SU-DHL-6 (cell line): ENCODE data around the gene RASGRF2.

Experiments used
- EZH2phosphoT487 ChIP-seq: fragments of 200-600 bp; sonication (generic), shearing (Covaris generic); conservative IDR thresholded peaks from 2 replicates; pipeline ENCODE4 v1.6.1; 2018; ENCODE audit warnings: mild to moderate bottlenecking, antibody characterized with exemption, low read length, moderate library complexity, mixed read lengths
- TF ChIP-seq, protein P1 (sequence below): fragments of 200-600 bp; sonication (generic); IDR thresholded peaks from one replicate; pipeline ENCODE4 v1.5.1; 2017; ENCODE audit warnings: antibody characterized with exemption, mild to moderate bottlenecking, low read length, moderate library complexity; ENCODE audit not compliant: insufficient read depth, poor library complexity, severe bottlenecking

DNA sequence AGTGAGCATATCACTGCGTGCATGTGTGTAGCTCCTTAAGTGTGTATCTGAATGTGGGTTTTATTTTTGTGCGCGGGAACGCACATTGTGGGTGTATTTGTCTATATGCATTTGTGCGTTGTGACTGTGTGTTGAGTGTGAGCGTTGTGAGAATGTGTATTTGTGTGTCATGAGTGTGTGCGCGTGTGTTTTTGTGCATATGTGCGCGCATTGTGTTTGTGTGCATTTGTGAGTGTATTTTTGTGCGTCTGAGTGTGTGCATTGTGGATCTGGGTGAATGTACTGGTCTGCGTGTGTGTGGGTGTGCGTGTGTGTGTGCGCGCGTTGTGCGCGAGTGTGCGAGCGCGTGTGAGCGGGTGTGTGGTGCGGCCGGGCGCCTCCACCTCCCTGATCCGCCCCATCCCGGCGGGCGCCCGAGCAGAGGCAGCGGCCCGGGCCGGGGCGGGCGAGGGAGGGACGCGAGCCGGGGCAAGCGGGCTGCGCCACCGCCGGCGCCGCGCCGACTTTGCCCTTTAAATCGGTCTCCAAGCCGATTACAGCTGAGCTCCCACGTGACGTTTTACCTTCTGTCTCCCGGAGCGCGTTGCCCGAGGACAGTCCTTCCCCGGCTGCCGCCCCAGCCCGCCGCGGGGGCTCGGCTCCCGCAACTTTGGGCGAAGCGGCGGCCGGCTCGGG, at the start of gene RASGRF2:
- TF ChIP-seq, protein P1, sequence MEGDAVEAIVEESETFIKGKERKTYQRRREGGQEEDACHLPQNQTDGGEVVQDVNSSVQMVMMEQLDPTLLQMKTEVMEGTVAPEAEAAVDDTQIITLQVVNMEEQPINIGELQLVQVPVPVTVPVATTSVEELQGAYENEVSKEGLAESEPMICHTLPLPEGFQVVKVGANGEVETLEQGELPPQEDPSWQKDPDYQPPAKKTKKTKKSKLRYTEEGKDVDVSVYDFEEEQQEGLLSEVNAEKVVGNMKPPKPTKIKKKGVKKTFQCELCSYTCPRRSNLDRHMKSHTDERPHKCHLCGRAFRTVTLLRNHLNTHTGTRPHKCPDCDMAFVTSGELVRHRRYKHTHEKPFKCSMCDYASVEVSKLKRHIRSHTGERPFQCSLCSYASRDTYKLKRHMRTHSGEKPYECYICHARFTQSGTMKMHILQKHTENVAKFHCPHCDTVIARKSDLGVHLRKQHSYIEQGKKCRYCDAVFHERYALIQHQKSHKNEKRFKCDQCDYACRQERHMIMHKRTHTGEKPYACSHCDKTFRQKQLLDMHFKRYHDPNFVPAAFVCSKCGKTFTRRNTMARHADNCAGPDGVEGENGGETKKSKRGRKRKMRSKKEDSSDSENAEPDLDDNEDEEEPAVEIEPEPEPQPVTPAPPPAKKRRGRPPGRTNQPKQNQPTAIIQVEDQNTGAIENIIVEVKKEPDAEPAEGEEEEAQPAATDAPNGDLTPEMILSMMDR: no peak
- TF ChIP-seq EZH2phosphoT487: no peak
